Measurements from ENCODE around the gene TMEM98.
"Not testable (repeated sequence)": the region's sequence is repeated elsewhere in the genome, so short reads cannot be mapped to it uniquely, and the experiment has no call there.

TMEM98 gene, protein sequence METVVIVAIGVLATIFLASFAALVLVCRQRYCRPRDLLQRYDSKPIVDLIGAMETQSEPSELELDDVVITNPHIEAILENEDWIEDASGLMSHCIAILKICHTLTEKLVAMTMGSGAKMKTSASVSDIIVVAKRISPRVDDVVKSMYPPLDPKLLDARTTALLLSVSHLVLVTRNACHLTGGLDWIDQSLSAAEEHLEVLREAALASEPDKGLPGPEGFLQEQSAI

DNA sequence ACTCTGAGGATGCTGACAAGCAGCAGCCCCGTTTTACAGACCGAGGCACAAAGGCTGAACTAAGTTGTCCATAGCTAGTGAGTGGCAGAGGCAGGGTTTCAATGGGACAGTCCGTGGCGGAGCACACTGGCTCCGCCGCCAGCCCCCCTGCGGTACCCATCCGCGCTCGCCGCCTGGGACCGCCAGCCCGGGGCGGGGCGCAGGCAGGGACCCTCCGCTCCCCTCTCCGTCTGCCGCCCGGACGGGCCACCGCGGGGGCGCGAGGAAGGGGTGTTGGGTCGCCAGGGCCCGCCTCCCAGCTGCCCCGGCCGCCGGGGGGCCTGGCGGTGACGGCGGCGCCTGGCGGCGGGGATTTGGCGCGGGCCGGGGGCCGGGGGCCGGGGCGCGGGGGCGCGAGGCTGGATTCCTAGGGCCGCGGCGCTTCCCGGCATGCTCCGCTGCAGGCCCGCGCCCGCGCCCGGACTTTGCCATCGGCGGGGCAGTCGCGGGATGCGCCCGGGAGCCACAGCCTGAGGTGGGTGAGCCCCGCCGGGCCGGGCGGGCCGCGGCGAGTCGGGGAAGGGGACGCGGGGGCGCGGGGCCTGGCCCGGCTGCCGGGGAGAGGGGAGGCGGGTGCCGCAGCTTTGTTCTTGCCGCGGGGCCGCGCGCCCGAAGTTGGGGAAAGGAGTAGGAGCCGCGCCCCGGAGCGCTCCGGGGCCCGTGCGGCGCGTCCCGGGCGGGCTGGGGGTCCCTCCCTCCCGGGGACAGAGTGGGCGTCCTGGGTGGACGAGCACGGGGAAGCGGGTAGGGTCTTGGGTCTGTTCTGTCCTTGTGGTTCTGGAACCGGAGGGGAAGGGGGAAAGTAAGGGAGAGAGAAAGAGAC is at the start of gene TMEM98:
TMEM98 (plus strand) TSS at position 430 of the 862 bp plus-strand sequence. CDS start 3,376 bp downstream, outside the sequence.
- Mint-ChIP-seq H3K4me1 (no peaks in the 10 kb centered on the region), H3K27me3 (peaks cover 10% of the 10 kb centered on the region), H3K27ac (ENCODE audit: low read depth) (no peak within 1 kb of the TSS), H3K9me3 (no peaks in the 10 kb centered on the region), H3K4me3 (peak within 1 kb of the TSS; percentile 27), H3K36me3 (ENCODE audit: insufficient read depth) (no peaks in the 10 kb centered on the region)
- ATAC-seq (replicated peaks; ENCODE audit: extremely low read depth, poor library complexity, severe bottlenecking) = no peak
- no peak for DNase-seq (ENCODE audit: low spot score in 2 of 2)

DNA sequence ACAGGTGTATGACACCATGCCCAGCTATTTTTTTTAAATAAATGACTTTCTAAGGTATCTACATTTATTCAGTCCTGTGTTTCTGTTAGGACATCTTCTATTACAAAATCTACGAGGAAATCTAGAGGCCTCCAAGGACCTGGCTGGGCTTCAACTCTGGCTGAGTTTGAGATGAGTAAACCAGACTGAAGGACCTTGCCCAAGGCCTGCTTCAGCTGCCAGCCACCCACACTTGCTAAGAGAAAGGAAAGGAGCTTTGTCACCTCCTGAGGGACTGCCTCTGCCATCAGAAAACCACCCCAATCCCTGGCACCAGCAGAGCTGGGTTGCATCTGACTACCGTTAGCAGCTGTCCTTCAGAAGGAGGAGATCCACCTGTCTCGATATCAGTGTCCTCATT is 49.7 kb upstream of the TMEM98 start:
- peaks cover 5% of the 10 kb centered on the region for H3K36me3 Mint-ChIP-seq (ENCODE audit: insufficient read depth)
- H3K9me3 Mint-ChIP-seq = no peaks in the 10 kb centered on the region
- H3K27me3 Mint-ChIP-seq = peaks cover 16% of the 10 kb centered on the region
- no peak overlapping the region for H3K27ac Mint-ChIP-seq (ENCODE audit: low read depth)
- no peak overlapping the region for H3K4me3 Mint-ChIP-seq
- peaks cover 11% of the 10 kb centered on the region for H3K4me1 Mint-ChIP-seq
- DNase-seq (ENCODE audit: low spot score in 2 of 2) = no peak
- no peak for ATAC-seq (replicated peaks; ENCODE audit: extremely low read depth, poor library complexity, severe bottlenecking)

DNA sequence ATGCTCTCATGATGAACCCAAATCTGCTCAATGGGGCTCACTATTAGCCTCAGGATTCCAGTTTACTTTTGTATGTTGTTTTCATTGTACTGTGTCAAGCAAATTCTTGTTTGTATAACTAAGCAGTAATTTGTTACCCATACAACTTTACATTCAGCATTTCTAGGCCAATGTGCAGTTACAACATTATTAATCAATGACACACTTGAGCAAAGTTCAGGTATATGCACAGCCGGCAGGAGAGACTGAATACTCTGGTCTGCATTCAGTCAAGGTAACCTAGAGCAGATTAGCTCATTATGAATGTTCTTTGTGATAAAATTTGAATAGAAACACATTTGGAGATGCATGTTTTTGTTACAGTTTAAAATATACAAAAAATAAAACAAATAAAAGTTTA is 48.8 kb upstream of the TMEM98 start:
- no peak for DNase-seq (ENCODE audit: low spot score in 2 of 2)
- Mint-ChIP-seq H3K27ac (ENCODE audit: low read depth) (no peak overlapping the region), H3K27me3 (peaks cover 24% of the 10 kb centered on the region), H3K9me3 (no peaks in the 10 kb centered on the region), H3K36me3 (ENCODE audit: insufficient read depth) (peaks cover 5% of the 10 kb centered on the region), H3K4me3 (no peak overlapping the region), H3K4me1 (peaks cover 11% of the 10 kb centered on the region)
- no peak for ATAC-seq (replicated peaks; ENCODE audit: extremely low read depth, poor library complexity, severe bottlenecking)

DNA sequence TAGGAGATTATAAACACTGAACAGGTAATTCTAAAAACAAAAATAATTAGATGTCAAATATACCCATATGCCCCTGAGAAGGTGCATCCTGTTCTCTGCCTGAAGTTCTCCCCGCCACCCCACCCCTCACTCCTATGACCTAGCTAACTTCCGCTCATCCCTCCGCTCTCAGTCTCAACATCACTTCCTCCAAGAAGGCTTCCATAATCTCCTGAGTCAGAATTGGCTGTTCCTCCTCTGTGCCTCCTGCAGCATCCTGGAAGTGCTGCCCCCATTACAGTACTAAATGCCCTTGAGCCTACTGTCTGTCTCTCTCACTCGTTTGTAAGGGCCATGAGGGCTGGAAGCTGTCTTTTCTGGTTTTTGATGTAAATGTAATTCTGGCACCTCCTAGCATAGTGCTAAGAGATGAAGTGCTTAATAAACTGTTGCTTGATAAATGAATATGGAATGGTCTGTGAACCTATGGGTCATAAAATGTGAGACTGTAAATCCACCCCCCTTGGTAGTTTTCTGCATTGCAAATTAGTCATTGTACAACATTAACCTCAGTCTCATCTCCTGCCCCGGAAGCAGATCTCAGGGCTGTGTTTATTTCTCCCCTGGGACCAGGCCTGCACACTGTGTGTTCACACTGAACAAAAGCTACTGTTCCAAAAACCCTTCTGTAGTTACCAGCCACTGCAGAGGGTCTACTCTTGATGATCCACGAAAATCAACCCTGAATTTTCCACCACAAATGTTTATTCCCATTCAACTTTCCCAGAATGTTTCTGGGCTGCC is 47.1 kb upstream of the TMEM98 start:
- DNase-seq (ENCODE audit: low spot score in 2 of 2) = no peak
- Mint-ChIP-seq H3K4me1 (peaks cover 9% of the 10 kb centered on the region), H3K27ac (ENCODE audit: low read depth) (no peak overlapping the region), H3K27me3 (peaks cover 39% of the 10 kb centered on the region), H3K4me3 (no peak overlapping the region), H3K9me3 (no peaks in the 10 kb centered on the region), H3K36me3 (ENCODE audit: insufficient read depth) (peaks cover 4% of the 10 kb centered on the region)
- no peak for ATAC-seq (replicated peaks; ENCODE audit: extremely low read depth, poor library complexity, severe bottlenecking)

DNA sequence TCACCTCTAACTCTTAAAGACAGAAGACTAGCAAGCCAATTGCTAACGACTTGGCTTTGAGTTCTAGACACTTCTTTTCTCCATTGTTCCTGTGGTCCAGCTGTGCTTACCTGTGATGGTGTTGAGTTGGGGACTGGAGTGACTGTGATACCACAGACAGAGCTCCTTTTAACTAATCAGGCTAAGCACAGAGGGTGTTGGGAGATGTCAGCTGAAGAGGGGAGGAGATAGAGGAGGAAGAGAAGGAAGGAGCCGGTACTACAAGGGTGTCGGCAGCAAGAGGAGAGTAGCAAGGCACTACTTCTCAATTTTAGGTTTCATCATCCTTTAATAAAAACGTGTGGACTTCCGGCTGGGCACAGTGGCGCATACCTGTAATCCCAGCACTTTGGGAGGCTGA is 45.9 kb upstream of the TMEM98 start:
- Mint-ChIP-seq H3K36me3 (ENCODE audit: insufficient read depth) (no peaks in the 10 kb centered on the region), H3K4me3 (no peak overlapping the region), H3K9me3 (no peaks in the 10 kb centered on the region), H3K27me3 (peaks cover 49% of the 10 kb centered on the region), H3K4me1 (peaks cover 5% of the 10 kb centered on the region), H3K27ac (ENCODE audit: low read depth) (no peak overlapping the region)
- ATAC-seq (replicated peaks; ENCODE audit: extremely low read depth, poor library complexity, severe bottlenecking) (no peak), DNase-seq (ENCODE audit: low spot score in 2 of 2) (no peak)

DNA sequence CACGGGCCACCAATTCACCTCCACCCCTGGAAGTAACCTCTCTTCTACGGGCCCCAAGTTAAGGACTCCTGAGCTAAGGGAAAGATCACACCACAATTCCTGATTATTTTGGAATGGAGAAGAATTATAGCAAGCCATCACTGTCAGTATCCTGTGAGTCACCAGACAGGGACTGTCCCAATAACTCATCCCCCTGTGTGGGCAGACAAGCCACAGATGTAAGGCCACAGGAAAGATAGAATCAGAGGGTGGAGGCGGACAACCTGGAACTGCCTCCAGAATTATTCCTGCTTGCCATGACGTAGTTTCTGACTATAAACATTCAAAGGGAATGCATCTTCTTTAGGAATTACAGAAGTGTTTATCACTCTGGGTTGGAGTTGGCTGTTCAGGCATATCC is 45.2 kb upstream of the TMEM98 start:
- ATAC-seq (replicated peaks; ENCODE audit: extremely low read depth, poor library complexity, severe bottlenecking) (no peak), DNase-seq (ENCODE audit: low spot score in 2 of 2) (no peak)
- Mint-ChIP-seq H3K9me3 (no peaks in the 10 kb centered on the region), H3K36me3 (ENCODE audit: insufficient read depth) (no peaks in the 10 kb centered on the region), H3K4me3 (no peak overlapping the region), H3K27me3 (peaks cover 52% of the 10 kb centered on the region), H3K4me1 (peaks cover under 1% of the 10 kb centered on the region), H3K27ac (ENCODE audit: low read depth) (no peak overlapping the region)

DNA sequence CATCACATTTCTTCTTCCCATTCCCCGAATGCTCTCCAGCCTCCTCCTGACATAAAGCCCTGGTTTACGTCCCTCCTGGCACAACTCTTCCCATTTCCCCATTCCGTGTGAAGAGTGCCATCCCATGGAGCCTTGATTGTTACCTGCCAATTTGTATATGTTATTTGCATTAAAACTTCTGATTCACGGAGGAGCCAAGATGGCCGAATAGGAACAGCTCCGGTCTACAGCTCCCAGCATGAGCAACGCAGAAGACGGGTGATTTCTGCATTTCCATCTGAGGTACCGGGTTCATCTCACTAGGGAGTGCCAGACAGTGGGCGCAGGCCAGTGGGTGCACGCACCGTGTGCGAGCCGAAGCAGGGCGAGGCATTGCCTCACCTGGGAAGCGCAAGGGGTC is 41.0 kb upstream of the TMEM98 start:
- not testable (repeated sequence) for ATAC-seq (replicated peaks; ENCODE audit: extremely low read depth, poor library complexity, severe bottlenecking); H3K36me3 Mint-ChIP-seq (ENCODE audit: insufficient read depth); H3K4me1 Mint-ChIP-seq; H3K9me3 Mint-ChIP-seq; H3K27ac Mint-ChIP-seq (ENCODE audit: low read depth); DNase-seq (ENCODE audit: low spot score in 2 of 2); H3K4me3 Mint-ChIP-seq
- peaks cover 48% of the 10 kb centered on the region for H3K27me3 Mint-ChIP-seq

DNA sequence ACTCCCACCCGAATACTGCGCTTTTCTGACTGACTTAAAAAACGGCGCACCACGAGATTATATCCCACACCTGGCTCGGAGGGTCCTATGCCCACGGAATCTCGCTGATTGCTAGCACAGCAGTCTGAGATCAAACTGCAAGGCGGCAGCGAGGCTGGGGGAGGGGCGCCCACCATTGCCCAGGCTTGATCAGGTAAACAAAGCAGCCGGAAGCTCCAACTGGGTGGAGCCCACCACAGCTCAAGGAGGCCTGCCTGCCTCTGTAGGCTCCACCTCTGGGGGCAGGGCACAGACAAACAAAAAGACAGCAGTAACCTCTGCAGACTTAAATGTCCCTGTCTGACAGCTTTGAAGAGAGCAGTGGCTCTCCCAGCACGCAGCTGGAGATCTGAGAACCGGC is 40.5 kb upstream of the TMEM98 start:
- H3K36me3 Mint-ChIP-seq (ENCODE audit: insufficient read depth); H3K4me3 Mint-ChIP-seq; ATAC-seq (replicated peaks; ENCODE audit: extremely low read depth, poor library complexity, severe bottlenecking); H3K27ac Mint-ChIP-seq (ENCODE audit: low read depth); DNase-seq (ENCODE audit: low spot score in 2 of 2); H3K4me1 Mint-ChIP-seq; H3K9me3 Mint-ChIP-seq: not testable (repeated sequence)
- peaks cover 43% of the 10 kb centered on the region for H3K27me3 Mint-ChIP-seq

DNA sequence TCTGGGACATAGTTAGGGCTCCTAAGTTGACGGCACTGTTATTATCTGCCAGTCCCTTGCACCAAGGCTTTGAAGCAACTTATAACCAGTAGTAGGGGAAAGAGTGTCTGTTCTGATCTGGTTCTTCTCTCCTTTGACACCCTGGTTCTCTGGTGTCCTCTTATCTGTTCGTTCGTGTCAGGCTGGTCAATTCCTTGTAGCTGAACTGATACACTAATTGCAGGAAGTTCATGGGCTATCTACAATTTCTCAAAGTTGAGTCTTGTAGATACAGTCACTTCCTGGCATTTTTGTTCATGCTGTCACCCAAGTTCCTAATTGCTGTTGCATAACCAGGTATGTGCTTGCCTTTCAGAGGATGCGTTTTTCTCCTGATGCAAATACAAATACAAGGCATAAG is 33.7 kb upstream of the TMEM98 start:
- Mint-ChIP-seq H3K27ac (ENCODE audit: low read depth) (no peak overlapping the region), H3K9me3 (no peaks in the 10 kb centered on the region), H3K4me3 (no peak overlapping the region), H3K27me3 (peaks cover 30% of the 10 kb centered on the region), H3K4me1 (no peaks in the 10 kb centered on the region), H3K36me3 (ENCODE audit: insufficient read depth) (no peaks in the 10 kb centered on the region)
- DNase-seq (ENCODE audit: low spot score in 2 of 2) = no peak
- ATAC-seq (replicated peaks; ENCODE audit: extremely low read depth, poor library complexity, severe bottlenecking) = no peak

DNA sequence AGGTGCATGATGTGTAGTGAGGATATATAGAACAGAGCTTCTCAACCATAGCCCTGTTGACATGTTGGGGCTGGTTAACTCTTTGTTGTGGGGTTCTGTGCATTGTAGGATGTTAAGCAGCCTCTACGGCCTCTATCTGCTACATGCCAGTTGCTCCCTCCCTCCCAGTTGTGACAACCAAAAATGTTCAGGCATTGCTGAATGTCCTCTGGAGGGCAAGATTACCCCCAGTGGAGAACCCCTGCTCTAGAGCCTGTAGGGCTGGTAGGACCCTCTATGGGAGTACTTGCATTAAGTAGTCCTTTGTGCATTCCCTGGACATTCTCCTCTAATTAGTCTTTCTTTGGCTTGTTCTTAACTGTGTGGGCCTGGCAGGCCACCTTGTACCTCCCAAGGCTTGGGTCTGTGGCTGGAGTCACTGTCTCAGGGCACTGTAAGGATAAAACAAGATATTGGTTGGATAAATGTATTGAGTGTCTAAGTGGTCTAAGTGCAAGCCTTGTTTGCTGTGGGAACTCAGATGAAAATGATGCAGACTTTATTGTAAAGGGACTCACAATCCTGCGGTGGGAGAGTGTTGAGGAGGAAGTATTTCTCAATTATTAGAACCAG is 31.2 kb upstream of the TMEM98 start:
- Mint-ChIP-seq H3K4me3 (no peak overlapping the region), H3K4me1 (no peaks in the 10 kb centered on the region), H3K36me3 (ENCODE audit: insufficient read depth) (no peaks in the 10 kb centered on the region), H3K27ac (ENCODE audit: low read depth) (no peak overlapping the region), H3K27me3 (peaks cover 30% of the 10 kb centered on the region), H3K9me3 (no peaks in the 10 kb centered on the region)
- no peak for DNase-seq (ENCODE audit: low spot score in 2 of 2)
- no peak for ATAC-seq (replicated peaks; ENCODE audit: extremely low read depth, poor library complexity, severe bottlenecking)

DNA sequence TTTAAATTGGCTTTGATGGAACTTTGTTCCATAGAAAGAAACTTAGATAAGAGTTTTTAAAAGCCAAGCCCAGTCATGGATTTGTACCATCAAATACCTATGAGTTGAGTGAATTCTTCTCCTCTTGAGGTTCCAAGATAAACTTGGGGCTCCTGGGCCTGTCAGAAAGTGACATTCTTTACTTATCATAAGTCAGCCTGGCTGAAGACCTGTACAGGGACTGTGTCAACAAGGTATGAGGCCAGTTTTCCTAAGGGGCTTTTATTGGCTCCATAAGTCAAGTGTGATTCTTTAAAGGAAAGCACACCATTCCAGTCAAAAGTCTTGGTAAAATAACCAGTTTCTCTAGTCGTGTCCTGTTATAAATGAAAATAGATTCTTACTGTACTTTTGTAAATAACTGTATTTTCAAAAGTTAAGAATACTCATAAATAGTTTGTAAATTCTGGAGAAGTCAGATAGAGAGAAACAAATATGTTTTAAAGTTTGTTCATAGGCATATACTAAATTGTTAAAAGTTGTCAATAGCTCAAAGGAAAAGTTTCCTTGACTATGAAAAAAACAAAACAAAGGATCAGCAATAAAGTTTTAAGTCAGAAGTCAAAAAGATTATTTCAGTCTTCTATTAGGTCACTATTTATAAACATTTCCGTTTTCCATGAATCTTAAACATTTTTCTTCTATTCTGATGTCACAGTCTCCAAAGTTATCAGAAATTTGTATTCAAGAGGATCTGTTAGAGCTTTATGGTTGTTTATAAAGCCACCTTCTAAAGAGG is 28.5 kb upstream of the TMEM98 start:
- peaks cover 38% of the 10 kb centered on the region for H3K27me3 Mint-ChIP-seq
- ATAC-seq (replicated peaks; ENCODE audit: extremely low read depth, poor library complexity, severe bottlenecking) = no peak

DNA sequence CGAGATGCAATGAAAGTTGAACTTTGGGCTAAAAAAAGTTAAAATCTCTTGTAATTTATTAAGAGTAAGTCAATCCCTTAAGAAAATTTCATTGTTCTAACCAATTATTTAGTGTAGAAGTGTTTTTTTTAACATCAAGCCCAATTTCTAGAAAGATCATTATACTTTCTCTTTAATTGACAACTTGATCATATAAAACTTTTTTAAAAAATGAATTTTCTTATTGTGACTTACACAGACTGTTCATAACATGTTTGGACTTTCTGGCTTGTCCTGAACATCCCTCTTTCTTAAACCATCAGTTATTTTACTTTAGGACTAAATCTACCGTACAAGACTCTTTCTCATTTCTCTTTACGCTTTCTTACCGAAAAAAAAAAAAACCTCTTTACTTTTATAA is 26.2 kb upstream of the TMEM98 start:
- Mint-ChIP-seq H3K27me3 (peaks cover 41% of the 10 kb centered on the region), H3K4me1 (peaks cover 5% of the 10 kb centered on the region), H3K4me3 (no peak overlapping the region), H3K27ac (ENCODE audit: low read depth) (no peak overlapping the region), H3K9me3 (no peaks in the 10 kb centered on the region), H3K36me3 (ENCODE audit: insufficient read depth) (peaks cover 2% of the 10 kb centered on the region)
- ATAC-seq (replicated peaks; ENCODE audit: extremely low read depth, poor library complexity, severe bottlenecking) = no peak
- DNase-seq (ENCODE audit: low spot score in 2 of 2) = no peak

More for the DNA sequence above, 28.5 kb upstream of the TMEM98 start:
- no peak overlapping the region for H3K4me3 Mint-ChIP-seq
- no peak for DNase-seq (ENCODE audit: low spot score in 2 of 2)
- H3K4me1 Mint-ChIP-seq = peaks cover 4% of the 10 kb centered on the region
- H3K36me3 Mint-ChIP-seq (ENCODE audit: insufficient read depth) = no peaks in the 10 kb centered on the region
- H3K9me3 Mint-ChIP-seq = no peaks in the 10 kb centered on the region
- H3K27ac Mint-ChIP-seq (ENCODE audit: low read depth) = no peak overlapping the region
